Endothelial cell of umbilical vein (primary cell): Measurements from ENCODE around the gene NFILZ. TPM values are rescaled to one million over a fixed set of nuclear protein-coding genes. Genes with fewer than 3 reads are reported as not detected.

Experiments used
- BruUV-seq: library from RNA; stranded (reverse); fragments of 400-500 nt; replicated peaks from 2 replicates; lab custom pipeline; 2021; lab: Mats Ljungman, UMichigan
- CTCF ChIA-PET: fragments of 300-600, 350-600 bp; sonication (Branson Sonifier 250); formaldehyde crosslinking; loops from one replicate; lab custom pipeline; 2021; ENCODE audit warnings: antibody characterized with exemption, inconsistent platforms; lab: Charles Lee
- POLR2A ChIA-PET: fragments of 300-600, 350-600 bp; sonication (Branson Sonifier 250); formaldehyde crosslinking; loops from one replicate; lab custom pipeline; 2021; ENCODE audit warnings: antibody characterized with exemption, inconsistent platforms; lab: Charles Lee
- DNase-seq: peaks from one replicate; pipeline ENCODE4 v3.0.0-alpha.2; 2011; ENCODE audit warnings: low read depth, low spot score
- FAIRE-seq: peaks from 2 replicates; lab custom pipeline; 2011; peaks lifted over from hg19 to GRCh38; lab: Jason Lieb, UNC
- H2AFZ ChIP-seq: 2 replicates; pipeline ENCODE4 v1.6.0; 2012; ENCODE audit warnings: low read depth, low read length, control low read depth, inconsistent platforms
- H3K27ac ChIP-seq: 2 replicates; pipeline ENCODE4 v1.5.1; 2011; ENCODE audit warnings: low read depth, mild to moderate bottlenecking, control low read depth, low read length, moderate library complexity; ENCODE audit not compliant: insufficient read depth
- H3K27me3 ChIP-seq, 2 experiments: 2 replicates each; pipeline versions ENCODE4 v1.6.0 to v1.6.1; 2011; ENCODE audit warnings: low read length in 2 of 2, mixed read lengths in 1 of 2; ENCODE audit not compliant: control insufficient read depth in 2 of 2, insufficient read depth in 2 of 2
- H3K36me3 ChIP-seq, 2 experiments: 2 replicates in 1 of 2; 3 replicates in 1 of 2; pipeline ENCODE4 v1.5.1; 2011; ENCODE audit warnings: low read length in 2 of 2, mild to moderate bottlenecking in 1 of 2, moderate library complexity in 1 of 2; ENCODE audit not compliant: control insufficient read depth in 2 of 2, insufficient read depth in 2 of 2; ENCODE audit errors: extremely low read depth in 1 of 2
- H3K4me1 ChIP-seq: 3 replicates; pipeline ENCODE4 v1.5.1; 2011; ENCODE audit warnings: mild to moderate bottlenecking, low read length; ENCODE audit not compliant: control insufficient read depth, insufficient read depth; ENCODE audit errors: extremely low read depth
- H3K4me2 ChIP-seq: 2 replicates; pipeline ENCODE4 v1.6.1; 2011; ENCODE audit warnings: low read length, control low read depth, mixed read lengths; ENCODE audit not compliant: insufficient read depth
- H3K4me3 ChIP-seq, 3 experiments: fragments of 200-600 bp in 1 of 3; sonication (generic), shearing (Covaris generic) in 1 of 3; replicated peaks in 1 of 3; 2 replicates each; pipeline ENCODE4 v1.5.1; 2011 to 2016; ENCODE audit warnings: control low read depth in 3 of 3, low read length in 3 of 3, mild to moderate bottlenecking in 2 of 3, inconsistent platforms in 1 of 3, low read depth in 1 of 3, moderate library complexity in 1 of 3; ENCODE audit not compliant: insufficient read depth in 1 of 3
- H3K79me2 ChIP-seq: 2 replicates; pipeline ENCODE4 v1.6.0; 2012; ENCODE audit warnings: low read length, inconsistent platforms; ENCODE audit not compliant: control insufficient read depth, insufficient read depth
- H3K9ac ChIP-seq: replicated peaks from 2 replicates; pipeline ENCODE3; 2011; ENCODE audit warnings: low read length, control low read depth; ENCODE audit not compliant: insufficient read depth; ENCODE audit errors: extremely low read depth
- H3K9me1 ChIP-seq: replicated peaks from 3 replicates; pipeline ENCODE4 v1.6.0; 2011; ENCODE audit warnings: mild to moderate bottlenecking, low read length; ENCODE audit not compliant: control insufficient read depth, insufficient read depth; ENCODE audit errors: extremely low read depth
- H3K9me3 ChIP-seq: replicated peaks from 2 replicates; pipeline ENCODE4 v1.5.1; 2012; ENCODE audit warnings: low read length, inconsistent platforms; ENCODE audit not compliant: control insufficient read depth, insufficient read depth
- H4K20me1 ChIP-seq: replicated peaks from 2 replicates; pipeline ENCODE3; 2011; ENCODE audit warnings: mild to moderate bottlenecking, low read length; ENCODE audit not compliant: control insufficient read depth, insufficient read depth; ENCODE audit errors: extremely low read depth
- CTCF ChIP-seq, 2 donors: IDR thresholded peaks; 1 replicate in 1 of 2; 2 replicates in 1 of 2; pipeline ENCODE4 v1.5.1; 2011; ENCODE audit warnings: low read length in 2 of 2, mild to moderate bottlenecking in 2 of 2, moderate library complexity in 2 of 2, control low read depth in 1 of 2, inconsistent platforms in 1 of 2, low read depth in 1 of 2; ENCODE audit not compliant: insufficient read depth in 1 of 2; ENCODE audit errors: extremely low read depth in 1 of 2
- EZH2 ChIP-seq: IDR thresholded peaks from 2 replicates; pipeline ENCODE4 v1.6.1; 2012; ENCODE audit warnings: borderline replicate concordance, low read depth, mild to moderate bottlenecking, moderate library complexity, low read length, inconsistent platforms; ENCODE audit not compliant: severe bottlenecking
- FOS ChIP-seq: IDR thresholded peaks from 2 replicates; pipeline ENCODE4 v1.6.1; 2011; ENCODE audit warnings: mild to moderate bottlenecking, low read length, moderate library complexity, borderline replicate concordance; ENCODE audit not compliant: insufficient read depth
- GATA2 ChIP-seq: IDR thresholded peaks from 2 replicates; pipeline ENCODE4 v1.7.0; 2011; ENCODE audit warnings: low read depth, mild to moderate bottlenecking, moderate library complexity, mixed read lengths, low read length; ENCODE audit not compliant: insufficient read length, insufficient read depth
- JUN ChIP-seq: IDR thresholded peaks from 2 replicates; pipeline ENCODE4 v1.6.1; 2011; ENCODE audit warnings: borderline replicate concordance, low read depth; ENCODE audit not compliant: insufficient read length, insufficient read depth
- MAX ChIP-seq: IDR thresholded peaks from 2 replicates; pipeline ENCODE4 v1.6.1; 2011; ENCODE audit not compliant: insufficient read depth, insufficient read length
- POLR2A ChIP-seq: IDR thresholded peaks from 2 replicates; pipeline ENCODE4 v1.6.1; 2012; ENCODE audit warnings: low read depth, mild to moderate bottlenecking, control low read depth, low read length
- dilution Hi-C: fragments of 300-500 bp; cut with MboI; formaldehyde crosslinking; loops from one replicate; pipeline ENCODE4 v1.15.0; 2019; ENCODE audit warnings: low sequenced_read_pairs; ENCODE audit not compliant: extremely low pct_ligation_motif_present
- intact Hi-C: fragments of 100-400 bp; cut with micrococcal nuclease; formaldehyde crosslinking; loops from one replicate; pipeline ENCODE4 v1.10.0; 2022
- polyA plus RNA-seq, 4 experiments: library from polyadenylated mRNA; depleted of rRNA in 3 of 4; stranded (reverse) in 3 of 4; unstranded in 1 of 4; fragments of >200 nt; gene quantifications; 2 replicates each; pipeline versions ENCODE4 v1.2.1 to v1.2.3, GENCODE V29; 2011 to 2012; ENCODE audit warnings: missing spikeins in 1 of 4
- total RNA-seq: library from RNA; stranded (reverse); gene quantifications from 2 replicates; pipeline ENCODE4 v1.2.3, GENCODE V29; 2021

NFILZ gene
- total and polyA plus RNA-seq, 2 donors (not counting 3 experiments of a cell fraction or from before 2014, with no cell fraction given): not detected

- no TSS peak for BruUV-seq
- Histone ChIP-seq H2AFZ (no peak overlapping the region), H3K4me2 (no peak overlapping the region), H3K4me3 (no peak overlapping the region), H3K27me3 (no peaks in the 10 kb centered on the region), H3K4me1 (no peaks in the 10 kb centered on the region), H3K36me3 (no peaks in the 10 kb centered on the region), H3K79me2 (no peaks in the 10 kb centered on the region), H3K9me1 (no peaks in the 10 kb centered on the region), H3K27ac (no peak overlapping the region), H3K9me3 (no peaks in the 10 kb centered on the region), H4K20me1 (no peaks in the 10 kb centered on the region), H3K9ac (no peak overlapping the region)
- DNase-seq: no peak
- no peak for FAIRE-seq
- CTCF ChIA-PET: interaction anchor here (1.3 to 1.5 kb wide), 3 partner anchors 11 to 426 kb away, joined by 3 to 7 read pairs (median 4); no protein-coding TSS in a partner anchor
- no peak for TF ChIP-seq POLR2A
- no peak for TF ChIP-seq EZH2
- TF ChIP-seq MAX: no peak
- TF ChIP-seq CTCF (IDR thresholded peaks at IDR 0.05; ENCODE audit: extremely low read depth in 1 of 2, insufficient read depth in 1 of 2, low read depth in 1 of 2, low read length in 2 of 2): no peak
- no peak for TF ChIP-seq FOS
- TF ChIP-seq JUN: no peak
- no peak for TF ChIP-seq GATA2
- POLR2A ChIA-PET: no interaction called here
- dilution Hi-C loops (no loop called here), intact Hi-C loops (no loop called here)
Observed at GRCh38 chr19:8655340-8655709, 24.9 kb downstream of the NFILZ start.
